ENCODE data around the gene SYNJ2.
A peak's percentile ranks its signal among the peaks of the same experiment; 100 is the strongest.

- peak; percentile 72 for TF ChIP-seq CTCF (IDR thresholded peaks at IDR 0.05)
- peak; percentile 38; the same call in 1 of the 2 replicates for TF ChIP-seq TCF7L2 (IDR thresholded peaks at IDR 0.05; ENCODE audit: low read depth, low read length)
- TF ChIP-seq SIN3A (IDR thresholded peaks at IDR 0.05; ENCODE audit: borderline replicate concordance, insufficient read depth, low read depth, low read length), result no peak
- TF ChIP-seq REST (IDR thresholded peaks at IDR 0.05; ENCODE audit: insufficient read depth in 1 of 2, low read depth in 2 of 2, low read length in 1 of 2), result no peak
Observed at GRCh38 chr6:157982563-157983405, 1.1 kb downstream of the SYNJ2 start.
